Memory B cell (primary cell): ENCODE data around the gene ROBO3.

Experiments
- ATAC-seq: fragments of 150-1000 bp; cut with Tn5 transposase; 2 replicates; pipeline ENCODE4 v1.10.0; 2021; ENCODE audit warnings: low read depth, mild to moderate bottlenecking, moderate library complexity
- DNase-seq, 2 donors: peaks; one replicate each; pipeline ENCODE4 v3.0.0; 2022; ENCODE audit warnings: low spot score in 2 of 2
- H3K27ac Mint-ChIP-seq: one replicate; pipeline ENCODE4 v1.8.0; 2022; ENCODE audit warnings: mild to moderate bottlenecking, moderate library complexity, mixed read lengths
- H3K27me3 Mint-ChIP-seq: one replicate; pipeline ENCODE4 v1.8.0; 2022; ENCODE audit warnings: mixed read lengths
- H3K36me3 Mint-ChIP-seq: one replicate; pipeline ENCODE4 v1.8.0; 2022; ENCODE audit warnings: mild to moderate bottlenecking, mixed read lengths
- H3K4me1 Mint-ChIP-seq: one replicate; pipeline ENCODE4 v1.8.0; 2022; ENCODE audit warnings: mixed read lengths
- H3K4me3 Mint-ChIP-seq: one replicate; pipeline ENCODE4 v1.8.0; 2022; ENCODE audit warnings: mild to moderate bottlenecking, moderate library complexity, mixed read lengths
- H3K9me3 Mint-ChIP-seq: one replicate; pipeline ENCODE4 v1.8.0; 2022; ENCODE audit warnings: mixed read lengths

Gene ROBO3

GRCh38 chr11:124865181-124865901 lies at the start of gene ROBO3:
ROBO3 (plus strand) TSS chr11:124865432; CDS start chr11:124865578, 146 bp downstream.
- Mint-ChIP-seq H3K4me3 (no peak within 1 kb of the TSS), H3K27me3 (peaks cover 54% of the 10 kb centered on the region), H3K36me3 (no peaks in the 10 kb centered on the region), H3K4me1 (peaks cover 10% of the 10 kb centered on the region), H3K9me3 (no peaks in the 10 kb centered on the region), H3K27ac (no peak within 1 kb of the TSS)
- DNase-seq (no peak), ATAC-seq (no peak)

GRCh38 chr11:124817036-124817435 lies 48.2 kb upstream of the ROBO3 start:
- no peak for DNase-seq

GRCh38 chr11:124821995-124822730 lies 43.1 kb upstream of the ROBO3 start:
- no peaks in the 10 kb centered on the region for H3K4me1 Mint-ChIP-seq
- no peak for DNase-seq
- no peaks in the 10 kb centered on the region for H3K36me3 Mint-ChIP-seq
- H3K27me3 Mint-ChIP-seq = peaks cover 25% of the 10 kb centered on the region
- no peak for ATAC-seq
- no peak overlapping the region for H3K27ac Mint-ChIP-seq
- H3K4me3 Mint-ChIP-seq = no peak overlapping the region
- no peaks in the 10 kb centered on the region for H3K9me3 Mint-ChIP-seq

More at GRCh38 chr11:124817036-124817435, 48.2 kb upstream of the ROBO3 start:
- no peak for ATAC-seq
- Mint-ChIP-seq H3K27me3 (peaks cover 12% of the 10 kb centered on the region), H3K4me3 (no peak overlapping the region), H3K9me3 (no peaks in the 10 kb centered on the region), H3K27ac (no peak overlapping the region), H3K36me3 (no peaks in the 10 kb centered on the region), H3K4me1 (no peaks in the 10 kb centered on the region)

- peaks cover 21% of the 10 kb centered on the region for H3K27me3 Mint-ChIP-seq
Measured at GRCh38 chr11:124823512-124824376, 41.5 kb upstream of the ROBO3 start.

GRCh38 chr11:124825876-124826275 lies 39.4 kb upstream of the ROBO3 start:
- no peak for ATAC-seq
- no peak overlapping the region for H3K4me3 Mint-ChIP-seq
- no peak for DNase-seq
- peaks cover 21% of the 10 kb centered on the region for H3K27me3 Mint-ChIP-seq
- no peaks in the 10 kb centered on the region for H3K4me1 Mint-ChIP-seq
- H3K9me3 Mint-ChIP-seq = no peaks in the 10 kb centered on the region
- H3K36me3 Mint-ChIP-seq = no peaks in the 10 kb centered on the region
- H3K27ac Mint-ChIP-seq = no peak overlapping the region

More at GRCh38 chr11:124823512-124824376, 41.5 kb upstream of the ROBO3 start:
- Mint-ChIP-seq H3K4me1 (no peaks in the 10 kb centered on the region), H3K4me3 (no peak overlapping the region), H3K9me3 (no peaks in the 10 kb centered on the region), H3K27ac (no peak overlapping the region), H3K36me3 (no peaks in the 10 kb centered on the region)
- DNase-seq (no peak), ATAC-seq (no peak)

- ATAC-seq (no peak), DNase-seq (no peak)
- Mint-ChIP-seq H3K4me3 (no peak overlapping the region), H3K9me3 (no peaks in the 10 kb centered on the region), H3K27ac (no peak overlapping the region), H3K36me3 (no peaks in the 10 kb centered on the region), H3K27me3 (peaks cover 17% of the 10 kb centered on the region), H3K4me1 (no peaks in the 10 kb centered on the region)
Measured at GRCh38 chr11:124829986-124830385, 35.2 kb upstream of the ROBO3 start.

GRCh38 chr11:124830749-124831148 lies 34.5 kb upstream of the ROBO3 start:
- ATAC-seq = no peak
- Mint-ChIP-seq H3K9me3 (no peaks in the 10 kb centered on the region), H3K36me3 (no peaks in the 10 kb centered on the region), H3K4me1 (no peaks in the 10 kb centered on the region), H3K27ac (no peak overlapping the region), H3K27me3 (peaks cover 17% of the 10 kb centered on the region), H3K4me3 (no peak overlapping the region)
- DNase-seq = no peak

- no peaks in the 10 kb centered on the region for H3K9me3 Mint-ChIP-seq
- ATAC-seq (no peak), DNase-seq (no peak)
- no peak overlapping the region for H3K27ac Mint-ChIP-seq
- H3K4me1 Mint-ChIP-seq = peaks cover 3% of the 10 kb centered on the region
- H3K36me3 Mint-ChIP-seq = no peaks in the 10 kb centered on the region
- no peak overlapping the region for H3K4me3 Mint-ChIP-seq
- H3K27me3 Mint-ChIP-seq = peaks cover 13% of the 10 kb centered on the region
Measured at GRCh38 chr11:124831897-124832296, 33.3 kb upstream of the ROBO3 start.

GRCh38 chr11:124832571-124832970 lies 32.7 kb upstream of the ROBO3 start:
- H3K9me3 Mint-ChIP-seq = no peaks in the 10 kb centered on the region
- H3K36me3 Mint-ChIP-seq = no peaks in the 10 kb centered on the region
- ATAC-seq (no peak), DNase-seq (no peak)
- H3K27me3 Mint-ChIP-seq = peaks cover 10% of the 10 kb centered on the region
- no peak overlapping the region for H3K4me3 Mint-ChIP-seq
- peaks cover 3% of the 10 kb centered on the region for H3K4me1 Mint-ChIP-seq
- no peak overlapping the region for H3K27ac Mint-ChIP-seq

GRCh38 chr11:124834526-124835180 lies 30.6 kb upstream of the ROBO3 start:
- no peak overlapping the region for H3K27ac Mint-ChIP-seq
- H3K4me1 Mint-ChIP-seq = peaks cover 3% of the 10 kb centered on the region
- DNase-seq = no peak
- no peak for ATAC-seq
- no peaks in the 10 kb centered on the region for H3K9me3 Mint-ChIP-seq
- H3K36me3 Mint-ChIP-seq = no peaks in the 10 kb centered on the region
- no peak overlapping the region for H3K4me3 Mint-ChIP-seq
- H3K27me3 Mint-ChIP-seq = peaks cover 19% of the 10 kb centered on the region

- Mint-ChIP-seq H3K27ac (no peak overlapping the region), H3K4me1 (peaks cover 6% of the 10 kb centered on the region), H3K4me3 (peak overlapping the region; percentile 82), H3K36me3 (no peaks in the 10 kb centered on the region), H3K27me3 (peaks cover 25% of the 10 kb centered on the region), H3K9me3 (no peaks in the 10 kb centered on the region)
- no peak for ATAC-seq
- DNase-seq = no peak
Measured at GRCh38 chr11:124835918-124836317, 29.3 kb upstream of the ROBO3 start.

- peaks cover 6% of the 10 kb centered on the region for H3K4me1 Mint-ChIP-seq
Measured at GRCh38 chr11:124837491-124837856, 27.8 kb upstream of the ROBO3 start.

GRCh38 chr11:124838805-124839127 lies 26.5 kb upstream of the ROBO3 start:
- Mint-ChIP-seq H3K27me3 (peaks cover 31% of the 10 kb centered on the region), H3K36me3 (no peaks in the 10 kb centered on the region), H3K4me1 (peaks cover 6% of the 10 kb centered on the region), H3K9me3 (no peaks in the 10 kb centered on the region), H3K4me3 (peak overlapping the region; percentile 63), H3K27ac (no peak overlapping the region)
- no peak for DNase-seq
- ATAC-seq = no peak

More at GRCh38 chr11:124837491-124837856, 27.8 kb upstream of the ROBO3 start:
- no peak for ATAC-seq
- Mint-ChIP-seq H3K9me3 (no peaks in the 10 kb centered on the region), H3K27me3 (peaks cover 29% of the 10 kb centered on the region), H3K36me3 (no peaks in the 10 kb centered on the region), H3K4me3 (no peak overlapping the region), H3K27ac (no peak overlapping the region)
- no peak for DNase-seq
